Measurements from ENCODE around the gene FGFBP2.

Gene FGFBP2

DNA sequence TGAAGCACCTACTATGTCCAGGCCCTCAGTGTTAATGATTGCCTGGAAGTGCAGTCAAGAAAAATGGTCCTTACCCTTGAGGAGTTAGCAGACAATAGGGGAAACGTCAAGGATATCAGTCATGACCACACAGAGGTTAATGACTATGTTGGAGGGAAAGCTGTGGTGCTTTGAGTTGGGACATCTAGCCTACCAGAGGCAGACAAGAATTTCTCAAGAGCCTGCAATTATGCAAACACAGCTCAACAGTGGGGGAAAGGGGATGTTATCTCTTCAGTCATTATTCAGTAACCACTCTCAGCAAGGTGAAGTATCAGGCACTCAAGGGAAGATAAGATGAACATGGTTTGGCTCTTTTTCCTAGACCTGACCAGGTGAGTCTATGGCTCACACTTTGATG lies 17.5 kb downstream of the FGFBP2 start:
- H2AFZ ChIP-seq (ENCODE audit: low read depth, low read length): no peak overlapping the region
- H3K27ac ChIP-seq (ENCODE audit: low read length): no peak overlapping the region
- H3K9me3 ChIP-seq (ENCODE audit: insufficient read depth, low read length): no peaks in the 10 kb centered on the region
- H3K27me3 ChIP-seq (ENCODE audit: low read depth, low read length): no peaks in the 10 kb centered on the region
- H3K4me3 ChIP-seq (ENCODE audit: low read length): no peak overlapping the region
- H3K79me2 ChIP-seq (ENCODE audit: low read length): no peaks in the 10 kb centered on the region
- H3K4me2 ChIP-seq (ENCODE audit: low read length): no peak overlapping the region
- H4K20me1 ChIP-seq (ENCODE audit: insufficient read depth, low read length): no peaks in the 10 kb centered on the region
- no peak overlapping the region for H3K9ac ChIP-seq (ENCODE audit: low read length)
- no peak for TF ChIP-seq EZH2phosphoT487 (IDR thresholded peaks at IDR 0.05; ENCODE audit: low read depth)
- TF ChIP-seq, protein P1, sequence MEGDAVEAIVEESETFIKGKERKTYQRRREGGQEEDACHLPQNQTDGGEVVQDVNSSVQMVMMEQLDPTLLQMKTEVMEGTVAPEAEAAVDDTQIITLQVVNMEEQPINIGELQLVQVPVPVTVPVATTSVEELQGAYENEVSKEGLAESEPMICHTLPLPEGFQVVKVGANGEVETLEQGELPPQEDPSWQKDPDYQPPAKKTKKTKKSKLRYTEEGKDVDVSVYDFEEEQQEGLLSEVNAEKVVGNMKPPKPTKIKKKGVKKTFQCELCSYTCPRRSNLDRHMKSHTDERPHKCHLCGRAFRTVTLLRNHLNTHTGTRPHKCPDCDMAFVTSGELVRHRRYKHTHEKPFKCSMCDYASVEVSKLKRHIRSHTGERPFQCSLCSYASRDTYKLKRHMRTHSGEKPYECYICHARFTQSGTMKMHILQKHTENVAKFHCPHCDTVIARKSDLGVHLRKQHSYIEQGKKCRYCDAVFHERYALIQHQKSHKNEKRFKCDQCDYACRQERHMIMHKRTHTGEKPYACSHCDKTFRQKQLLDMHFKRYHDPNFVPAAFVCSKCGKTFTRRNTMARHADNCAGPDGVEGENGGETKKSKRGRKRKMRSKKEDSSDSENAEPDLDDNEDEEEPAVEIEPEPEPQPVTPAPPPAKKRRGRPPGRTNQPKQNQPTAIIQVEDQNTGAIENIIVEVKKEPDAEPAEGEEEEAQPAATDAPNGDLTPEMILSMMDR (IDR thresholded peaks at IDR 0.05; ENCODE audit: low read depth, low read length): no peak
- H3K4me1 ChIP-seq (ENCODE audit: low read length): no peaks in the 10 kb centered on the region
- no peaks in the 10 kb centered on the region for H3K36me3 ChIP-seq (replicated peaks; ENCODE audit: low read depth, low read length)

- Histone ChIP-seq H3K4me2 (ENCODE audit: low read length) (no peak overlapping the region), H3K27ac (ENCODE audit: low read length) (no peak overlapping the region), H3K27me3 (ENCODE audit: low read depth, low read length) (no peaks in the 10 kb centered on the region), H3K9ac (ENCODE audit: low read length) (no peak overlapping the region), H3K4me3 (ENCODE audit: low read length) (no peak overlapping the region), H3K4me1 (ENCODE audit: low read length) (no peaks in the 10 kb centered on the region), H3K79me2 (ENCODE audit: low read length) (no peaks in the 10 kb centered on the region), H2AFZ (ENCODE audit: low read depth, low read length) (no peak overlapping the region), H4K20me1 (ENCODE audit: insufficient read depth, low read length) (no peaks in the 10 kb centered on the region), H3K9me3 (ENCODE audit: insufficient read depth, low read length) (no peaks in the 10 kb centered on the region), H3K36me3 (replicated peaks; ENCODE audit: low read depth, low read length) (no peaks in the 10 kb centered on the region)
- TF ChIP-seq EZH2phosphoT487 (IDR thresholded peaks at IDR 0.05; ENCODE audit: low read depth): no peak
- TF ChIP-seq, protein P1 (IDR thresholded peaks at IDR 0.05; ENCODE audit: low read depth, low read length): no peak
Measured at GRCh38 chr4:15944895-15945294, 18.1 kb downstream of the FGFBP2 start.

- Histone ChIP-seq H3K27ac (ENCODE audit: low read length) (no peak overlapping the region), H3K36me3 (replicated peaks; ENCODE audit: low read depth, low read length) (no peaks in the 10 kb centered on the region), H3K4me3 (ENCODE audit: low read length) (no peak overlapping the region), H3K9ac (ENCODE audit: low read length) (no peak overlapping the region), H3K27me3 (ENCODE audit: low read depth, low read length) (no peaks in the 10 kb centered on the region), H3K79me2 (ENCODE audit: low read length) (no peaks in the 10 kb centered on the region), H3K4me2 (ENCODE audit: low read length) (no peak overlapping the region), H3K9me3 (ENCODE audit: insufficient read depth, low read length) (no peaks in the 10 kb centered on the region), H4K20me1 (ENCODE audit: insufficient read depth, low read length) (no peaks in the 10 kb centered on the region), H3K4me1 (ENCODE audit: low read length) (no peaks in the 10 kb centered on the region), H2AFZ (ENCODE audit: low read depth, low read length) (no peak overlapping the region)
- no peak for TF ChIP-seq EZH2phosphoT487 (IDR thresholded peaks at IDR 0.05; ENCODE audit: low read depth)
- TF ChIP-seq, protein P1 (IDR thresholded peaks at IDR 0.05; ENCODE audit: low read depth, low read length): no peak
Measured at GRCh38 chr4:15942283-15942682, 20.7 kb downstream of the FGFBP2 start.

GRCh38 chr4:15938640-15939039 lies 24.3 kb downstream of the FGFBP2 start, which contains the start of gene FGFBP1:
FGFBP1 (minus strand) TSS chr4:15938740; CDS start chr4:15936632, 2,108 bp downstream.
- Histone ChIP-seq H4K20me1 (ENCODE audit: insufficient read depth, low read length) (no peaks in the 10 kb centered on the region), H3K9ac (ENCODE audit: low read length) (no peak within 1 kb of the TSS), H3K27ac (ENCODE audit: low read length) (no peak within 1 kb of the TSS), H3K79me2 (ENCODE audit: low read length) (no peaks in the 10 kb centered on the region), H3K4me2 (ENCODE audit: low read length) (no peak within 1 kb of the TSS), H2AFZ (ENCODE audit: low read depth, low read length) (no peak within 1 kb of the TSS), H3K9me3 (ENCODE audit: insufficient read depth, low read length) (no peaks in the 10 kb centered on the region), H3K4me1 (ENCODE audit: low read length) (no peaks in the 10 kb centered on the region), H3K27me3 (ENCODE audit: low read depth, low read length) (no peaks in the 10 kb centered on the region), H3K4me3 (ENCODE audit: low read length) (no peak within 1 kb of the TSS), H3K36me3 (replicated peaks; ENCODE audit: low read depth, low read length) (no peaks in the 10 kb centered on the region)
- no peak for TF ChIP-seq EZH2phosphoT487 (IDR thresholded peaks at IDR 0.05; ENCODE audit: low read depth)
- TF ChIP-seq, protein P1 (IDR thresholded peaks at IDR 0.05; ENCODE audit: low read depth, low read length): no peak
